HUES48 (cell line): ENCODE measurements around the gene ITPK1.

ENCODE experiments used
- H3K27ac ChIP-seq: one replicate; pipeline ENCODE4 v1.7.0; 2013; ENCODE audit warnings: low read depth, low read length, inconsistent platforms
- H3K27me3 ChIP-seq: 2 replicates; pipeline ENCODE4 v1.6.1; 2013; ENCODE audit warnings: mild to moderate bottlenecking, low read length; ENCODE audit not compliant: control insufficient read depth, insufficient read depth
- H3K36me3 ChIP-seq: 2 replicates; pipeline ENCODE4 v1.6.1; 2013; ENCODE audit warnings: low read length; ENCODE audit not compliant: control insufficient read depth, insufficient read depth
- H3K4me1 ChIP-seq: 2 replicates; pipeline ENCODE4 v1.6.1; 2013; ENCODE audit warnings: mild to moderate bottlenecking, low read length; ENCODE audit not compliant: control insufficient read depth, insufficient read depth
- H3K4me3 ChIP-seq: 2 replicates; pipeline ENCODE4 v1.5.1; 2013; ENCODE audit warnings: mild to moderate bottlenecking, low read depth, low read length
- H3K9ac ChIP-seq: 2 replicates; pipeline ENCODE4 v1.6.1; 2013; ENCODE audit warnings: mild to moderate bottlenecking, low read depth, low read length, moderate library complexity
- H3K9me3 ChIP-seq: 2 replicates; pipeline ENCODE4 v1.6.1; 2013; ENCODE audit warnings: low read length; ENCODE audit not compliant: control insufficient read depth, insufficient read depth

Gene ITPK1

DNA sequence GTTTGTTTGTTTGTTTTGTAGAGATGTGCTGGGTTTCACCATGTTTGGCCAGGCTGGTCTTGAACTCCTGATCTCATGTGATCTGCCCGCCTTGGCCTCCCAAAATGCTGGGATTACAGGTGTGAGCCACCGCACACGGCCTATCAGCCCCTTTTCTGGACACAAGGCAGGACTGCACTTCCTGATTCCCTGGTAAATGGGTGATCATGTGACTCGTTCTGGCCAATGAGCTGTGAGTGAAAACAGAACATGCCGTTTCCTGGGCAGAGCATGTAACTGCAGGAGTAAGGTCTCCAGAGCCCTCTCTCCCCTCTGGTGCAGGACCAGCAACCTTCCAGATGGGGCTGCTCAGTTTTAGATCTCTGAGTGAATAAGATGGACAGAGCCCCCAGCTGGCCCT is 92.7 kb downstream of the ITPK1 start:
- H3K9ac ChIP-seq = no peak overlapping the region
- H3K27me3 ChIP-seq = no peaks in the 10 kb centered on the region
- no peaks in the 10 kb centered on the region for H3K9me3 ChIP-seq
- no peak overlapping the region for H3K4me3 ChIP-seq
- H3K27ac ChIP-seq = no peak overlapping the region
- H3K4me1 ChIP-seq = peaks cover 8% of the 10 kb centered on the region
- H3K36me3 ChIP-seq = no peaks in the 10 kb centered on the region

DNA sequence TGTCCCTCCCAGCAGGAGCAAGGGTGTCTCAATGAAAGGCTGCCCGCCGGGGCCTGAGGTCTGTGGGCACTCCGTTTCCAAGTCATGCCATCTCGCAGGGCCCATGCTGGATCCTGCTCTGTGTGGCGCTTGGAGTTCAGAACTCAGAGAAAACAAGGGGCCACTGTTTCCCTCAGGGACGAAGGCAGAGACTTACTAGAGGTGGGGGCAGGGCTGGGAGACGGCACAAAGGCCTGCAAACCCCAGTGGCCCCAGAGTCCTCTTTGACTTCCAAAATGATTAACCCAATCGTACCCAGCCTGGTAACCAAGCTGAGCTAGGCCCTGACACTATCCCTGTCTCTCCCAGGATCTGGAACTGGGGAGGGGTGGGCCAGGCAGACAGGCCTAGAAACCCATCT is 95.8 kb downstream of the ITPK1 start:
- Histone ChIP-seq H3K36me3 (peaks cover 13% of the 10 kb centered on the region; the same call in 1 of the 2 replicates), H3K27me3 (no peaks in the 10 kb centered on the region), H3K27ac (peak overlapping the region; percentile 14), H3K4me3 (no peak overlapping the region), H3K4me1 (peaks cover 8% of the 10 kb centered on the region), H3K9me3 (no peaks in the 10 kb centered on the region), H3K9ac (no peak overlapping the region)

DNA sequence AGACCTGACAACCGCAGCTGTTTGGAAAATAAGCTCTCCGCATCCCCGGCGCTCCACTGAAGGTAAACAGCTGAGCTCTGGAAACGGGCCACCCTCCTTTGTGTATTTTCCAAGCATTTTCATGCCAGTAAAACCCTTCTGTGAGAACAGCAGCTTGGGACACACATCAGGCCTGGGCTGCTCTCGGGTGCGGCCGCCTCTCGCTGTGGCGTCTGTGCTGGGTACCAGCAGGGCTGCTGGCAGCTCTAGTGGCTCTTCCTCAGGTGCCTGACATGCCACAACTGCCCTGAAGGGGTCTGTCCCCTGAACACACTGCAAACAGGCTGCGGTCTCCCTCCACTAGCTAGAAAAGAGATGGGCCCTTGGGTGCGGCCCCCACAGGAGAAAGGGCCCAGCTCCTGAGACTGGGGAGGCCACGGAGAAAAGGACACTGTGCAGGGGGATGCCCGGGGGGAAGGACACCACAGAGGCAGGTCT is 96.3 kb downstream of the ITPK1 start:
- Histone ChIP-seq H3K36me3 (peaks cover 18% of the 10 kb centered on the region), H3K9ac (no peak overlapping the region), H3K4me3 (no peak overlapping the region), H3K27me3 (no peaks in the 10 kb centered on the region), H3K9me3 (no peaks in the 10 kb centered on the region), H3K27ac (peak overlapping the region; percentile 14), H3K4me1 (peaks cover 8% of the 10 kb centered on the region)

DNA sequence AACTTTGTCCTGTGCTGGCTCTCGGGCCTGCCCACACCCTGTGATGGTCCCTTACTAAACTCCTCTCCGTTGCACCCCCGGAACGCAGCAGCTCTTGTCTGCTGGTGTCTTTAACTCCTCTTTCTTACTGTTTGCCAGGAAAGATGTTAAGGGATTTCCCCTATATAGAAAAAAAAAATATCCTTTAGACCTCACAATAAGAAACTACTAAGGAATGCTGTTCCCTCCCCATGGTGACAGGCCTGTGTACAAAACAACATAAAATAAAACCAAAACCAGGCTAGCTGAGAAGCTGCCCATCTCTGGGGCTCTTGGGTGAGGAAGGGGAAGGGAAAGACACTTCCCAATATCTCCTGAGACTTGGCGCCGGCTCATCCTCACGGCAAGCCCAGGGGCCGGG is 97.4 kb downstream of the ITPK1 start:
- Histone ChIP-seq H3K36me3 (peaks cover 19% of the 10 kb centered on the region), H3K27ac (no peak overlapping the region), H3K4me3 (no peak overlapping the region), H3K9ac (no peak overlapping the region), H3K4me1 (peaks cover 8% of the 10 kb centered on the region), H3K9me3 (no peaks in the 10 kb centered on the region), H3K27me3 (no peaks in the 10 kb centered on the region)

DNA sequence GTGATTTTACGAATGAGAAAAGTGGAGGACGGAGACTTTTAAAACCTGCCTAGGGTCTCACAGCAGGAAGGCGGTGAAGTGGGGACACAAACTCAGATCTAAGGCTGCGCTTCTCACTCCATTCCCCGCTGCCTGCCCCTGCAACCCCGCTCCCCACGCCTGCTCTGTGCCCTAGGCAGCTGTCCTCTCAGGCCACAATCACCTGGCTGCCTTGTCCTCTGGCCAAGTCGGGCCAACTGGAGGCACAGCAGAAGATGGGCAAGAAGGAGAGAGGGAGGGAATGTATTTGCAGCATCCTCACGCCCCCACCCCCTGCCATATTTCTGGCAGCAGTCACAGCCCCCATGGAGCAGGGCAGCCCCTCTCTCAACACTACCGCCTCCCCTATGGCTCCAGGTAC is 97.8 kb downstream of the ITPK1 start:
- H3K4me1 ChIP-seq = peaks cover 8% of the 10 kb centered on the region
- peaks cover 19% of the 10 kb centered on the region for H3K36me3 ChIP-seq

GRCh38 chr14:93017301-93017797 is 98.4 kb downstream of the ITPK1 start:
- Histone ChIP-seq H3K4me3 (no peak overlapping the region), H3K4me1 (peaks cover 8% of the 10 kb centered on the region), H3K9me3 (no peaks in the 10 kb centered on the region), H3K9ac (no peak overlapping the region), H3K27me3 (no peaks in the 10 kb centered on the region), H3K27ac (no peak overlapping the region), H3K36me3 (peaks cover 19% of the 10 kb centered on the region)

More for the DNA sequence above, 97.8 kb downstream of the ITPK1 start:
- Histone ChIP-seq H3K9ac (no peak overlapping the region), H3K27me3 (no peaks in the 10 kb centered on the region), H3K4me3 (no peak overlapping the region), H3K9me3 (no peaks in the 10 kb centered on the region), H3K27ac (no peak overlapping the region)

- H3K9me3 ChIP-seq = no peaks in the 10 kb centered on the region
- no peak overlapping the region for H3K27ac ChIP-seq
- peaks cover 8% of the 10 kb centered on the region for H3K4me1 ChIP-seq
- H3K27me3 ChIP-seq = no peaks in the 10 kb centered on the region
- H3K36me3 ChIP-seq = peaks cover 19% of the 10 kb centered on the region
- H3K9ac ChIP-seq = no peak overlapping the region
- no peak overlapping the region for H3K4me3 ChIP-seq
These were observed 99.4 kb downstream of the ITPK1 start for GRCh38 chr14:93016275-93016845.

DNA sequence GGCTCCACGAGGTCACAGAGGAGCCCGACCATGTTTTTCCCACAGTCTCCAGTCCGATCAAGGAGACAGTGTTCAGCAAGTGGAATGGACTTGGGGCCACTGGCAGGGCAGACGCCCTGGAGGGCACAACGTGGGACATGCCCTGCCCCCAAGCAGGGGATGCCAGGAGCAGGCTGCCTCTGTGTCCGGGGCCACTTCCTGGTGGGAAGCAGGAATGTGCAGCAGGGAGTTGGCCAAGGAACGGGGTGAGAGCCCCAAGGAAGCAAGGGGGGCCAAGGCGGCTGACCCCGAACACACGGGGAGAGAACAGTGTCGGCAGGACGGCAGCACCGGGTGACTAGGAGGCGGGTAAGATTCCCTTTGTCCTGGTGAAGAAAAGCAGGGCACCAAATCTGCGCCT is 100.2 kb downstream of the ITPK1 start:
- no peak overlapping the region for H3K9ac ChIP-seq
- peaks cover 8% of the 10 kb centered on the region for H3K4me1 ChIP-seq
- no peaks in the 10 kb centered on the region for H3K27me3 ChIP-seq
- H3K27ac ChIP-seq = no peak overlapping the region
- no peak overlapping the region for H3K4me3 ChIP-seq
- peaks cover 19% of the 10 kb centered on the region for H3K36me3 ChIP-seq
- no peaks in the 10 kb centered on the region for H3K9me3 ChIP-seq

- H3K4me1 ChIP-seq = peaks cover 8% of the 10 kb centered on the region
- H3K36me3 ChIP-seq = peaks cover 19% of the 10 kb centered on the region
These were observed 100.7 kb downstream of the ITPK1 start for GRCh38 chr14:93015064-93015463.

DNA sequence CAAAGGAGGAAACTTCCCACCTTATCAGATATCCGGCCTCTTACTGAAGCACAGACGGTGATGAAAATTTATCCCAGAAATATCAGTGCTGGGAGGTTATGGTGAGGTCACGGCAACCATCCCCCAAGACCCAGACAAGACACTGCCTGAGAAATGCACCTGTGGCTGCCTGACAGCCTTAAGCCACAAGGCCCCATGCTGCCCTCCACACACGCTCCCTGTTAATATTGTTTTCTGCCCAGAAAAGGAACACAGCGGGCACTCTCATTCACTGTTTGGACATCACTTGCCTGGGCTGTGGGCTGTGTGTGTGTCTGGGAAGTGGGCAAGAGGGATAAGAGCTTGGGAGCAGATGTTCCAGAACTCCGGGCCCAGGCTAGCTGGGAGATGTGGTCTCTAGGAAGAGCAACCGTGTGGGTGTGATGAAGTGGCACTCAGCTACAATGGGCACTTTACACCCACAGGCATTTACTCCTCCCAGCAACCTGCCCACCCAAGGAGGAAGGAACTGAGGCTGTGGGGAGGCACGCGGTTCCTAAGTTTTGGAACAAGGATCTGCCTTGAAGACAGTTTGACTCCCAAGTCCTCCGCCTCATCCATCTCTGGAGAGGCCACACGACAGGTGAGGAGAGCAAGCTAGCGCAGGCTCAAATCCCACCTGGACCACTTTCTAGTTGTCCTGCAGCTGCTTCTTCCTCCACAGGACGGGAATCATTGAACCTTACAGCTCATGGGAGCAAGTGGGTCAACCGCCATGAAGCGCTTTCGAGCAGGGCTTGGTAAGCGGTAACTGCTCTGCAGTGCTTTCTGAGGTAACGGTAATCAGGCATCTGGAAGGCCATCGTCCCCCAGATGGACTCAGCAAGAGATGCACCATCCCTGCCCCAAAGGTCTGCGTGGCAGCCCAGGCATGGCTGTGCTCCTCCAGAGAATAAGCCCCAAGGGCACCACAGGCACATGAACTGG is 101.4 kb downstream of the ITPK1 start:
- Histone ChIP-seq H3K9me3 (no peaks in the 10 kb centered on the region), H3K4me1 (peaks cover 8% of the 10 kb centered on the region), H3K27me3 (no peaks in the 10 kb centered on the region), H3K36me3 (peaks cover 19% of the 10 kb centered on the region), H3K4me3 (no peak overlapping the region), H3K27ac (no peak overlapping the region), H3K9ac (no peak overlapping the region)

More at GRCh38 chr14:93015064-93015463, 100.7 kb downstream of the ITPK1 start:
- H3K27me3 ChIP-seq = no peaks in the 10 kb centered on the region
- H3K9ac ChIP-seq = no peak overlapping the region
- no peaks in the 10 kb centered on the region for H3K9me3 ChIP-seq
- H3K4me3 ChIP-seq = no peak overlapping the region
- no peak overlapping the region for H3K27ac ChIP-seq
